Endothelial cell of umbilical vein (primary cell): ENCODE measurements around the gene DLAT.

Experiments used
- CTCF ChIP-seq, 2 donors: IDR thresholded peaks; 1 replicate in 1 of 2; 2 replicates in 1 of 2; pipeline ENCODE4 v1.5.1; 2011; ENCODE audit warnings: low read length in 2 of 2, mild to moderate bottlenecking in 2 of 2, moderate library complexity in 2 of 2, control low read depth in 1 of 2, inconsistent platforms in 1 of 2, low read depth in 1 of 2; ENCODE audit not compliant: insufficient read depth in 1 of 2; ENCODE audit errors: extremely low read depth in 1 of 2
- GATA2 ChIP-seq: IDR thresholded peaks from 2 replicates; pipeline ENCODE4 v1.7.0; 2011; ENCODE audit warnings: low read depth, mild to moderate bottlenecking, moderate library complexity, mixed read lengths, low read length; ENCODE audit not compliant: insufficient read length, insufficient read depth
- POLR2A ChIP-seq: IDR thresholded peaks from 2 replicates; pipeline ENCODE4 v1.6.1; 2012; ENCODE audit warnings: low read depth, mild to moderate bottlenecking, control low read depth, low read length
- POLR2AphosphoS5 ChIP-seq: IDR thresholded peaks from 2 replicates; pipeline ENCODE4 v1.6.1; 2012; ENCODE audit warnings: low read depth, mild to moderate bottlenecking, control low read depth, low read length, moderate library complexity; ENCODE audit not compliant: insufficient read depth

- no peak for TF ChIP-seq CTCF (IDR thresholded peaks at IDR 0.05; ENCODE audit: extremely low read depth in 1 of 2, insufficient read depth in 1 of 2, low read depth in 1 of 2, low read length in 2 of 2)
- TF ChIP-seq POLR2A: no peak
- TF ChIP-seq POLR2AphosphoS5: no peak
- no peak for TF ChIP-seq GATA2
Observed at GRCh38 chr11:111976767-111977145, 48.5 kb upstream of the DLAT start.
